T-helper 1 cell treated with Interleukin-12 subunit alpha and Interleukin-12 subunit beta and Interleukin-4 antibody, amounts not matched to agents 30 μg/mL and 1 μg/mL, for 36 hours (primary cell): Measurements from ENCODE around the gene IGF1R.
A peak's percentile ranks its signal among the peaks of the same experiment; 100 is the strongest.

Source experiments
- H3K27ac Mint-ChIP-seq: one replicate; pipeline ENCODE4 v1.8.0; 2021; ENCODE audit warnings: mild to moderate bottlenecking, mixed read lengths
- H3K27me3 Mint-ChIP-seq: one replicate; pipeline ENCODE4 v1.8.0; 2021; ENCODE audit warnings: low read depth, mixed read lengths
- H3K36me3 Mint-ChIP-seq: one replicate; pipeline ENCODE4 v1.8.0; 2021; ENCODE audit warnings: low read depth, mixed read lengths
- H3K4me1 Mint-ChIP-seq: one replicate; pipeline ENCODE4 v1.8.0; 2021; ENCODE audit warnings: low read depth, mixed read lengths
- H3K4me3 Mint-ChIP-seq: one replicate; pipeline ENCODE4 v1.8.0; 2021; ENCODE audit warnings: mild to moderate bottlenecking, moderate library complexity, mixed read lengths
- H3K9me3 Mint-ChIP-seq: one replicate; pipeline ENCODE4 v1.8.0; 2021; ENCODE audit warnings: mixed read lengths

Gene IGF1R

DNA sequence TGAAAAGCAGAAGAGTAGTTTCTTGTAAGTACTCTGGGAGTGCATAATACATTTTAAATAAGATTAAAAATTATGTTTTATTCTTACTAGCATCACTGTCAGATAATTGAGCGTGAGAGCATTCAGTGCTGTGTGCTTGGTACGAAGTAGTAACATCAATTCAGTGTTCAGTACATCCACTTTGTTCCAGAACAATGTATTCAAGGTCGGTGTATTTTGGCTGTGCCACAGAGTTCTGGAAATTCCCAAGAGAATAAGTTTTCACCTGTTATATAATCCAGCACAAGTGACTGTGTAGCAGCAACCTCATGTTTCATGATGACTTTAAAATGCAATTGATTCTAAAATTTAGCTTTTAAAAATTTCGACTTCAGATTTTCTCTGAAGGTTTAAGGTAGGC is 130.6 kb downstream of the IGF1R start:
- Mint-ChIP-seq H3K27ac (no peak overlapping the region), H3K4me3 (no peak overlapping the region), H3K36me3 (no peaks in the 10 kb centered on the region), H3K9me3 (no peaks in the 10 kb centered on the region), H3K4me1 (peaks cover 23% of the 10 kb centered on the region), H3K27me3 (peaks cover 3% of the 10 kb centered on the region)

- no peaks in the 10 kb centered on the region for H3K9me3 Mint-ChIP-seq
- H3K27ac Mint-ChIP-seq = no peak overlapping the region
- H3K4me3 Mint-ChIP-seq = peak overlapping the region; percentile 39
- H3K36me3 Mint-ChIP-seq = no peaks in the 10 kb centered on the region
- H3K27me3 Mint-ChIP-seq = peaks cover 3% of the 10 kb centered on the region
- peaks cover 23% of the 10 kb centered on the region for H3K4me1 Mint-ChIP-seq
Measured at GRCh38 chr15:98779463-98780071, 131.2 kb downstream of the IGF1R start.

DNA sequence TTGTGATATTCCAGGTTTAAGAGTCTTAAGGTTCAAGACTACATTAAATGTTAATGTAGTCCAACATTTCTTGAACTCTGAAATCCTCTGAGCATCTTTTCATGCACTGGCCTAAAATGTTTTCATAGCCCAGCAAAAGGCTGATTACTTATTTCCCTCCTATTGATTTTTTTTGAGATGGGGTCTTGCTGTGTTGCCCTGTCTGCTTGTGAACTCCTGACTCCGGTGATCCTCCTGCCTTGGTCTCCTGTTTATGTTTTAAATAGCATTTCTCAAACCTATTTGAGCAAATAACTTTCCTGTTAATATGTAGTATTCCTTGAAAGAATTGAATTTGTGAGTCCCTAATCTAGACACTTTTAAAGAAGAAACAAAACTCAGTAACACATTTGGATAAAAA is 133.5 kb downstream of the IGF1R start:
- Mint-ChIP-seq H3K27ac (no peak overlapping the region), H3K4me3 (no peak overlapping the region), H3K9me3 (no peaks in the 10 kb centered on the region), H3K27me3 (peaks cover 3% of the 10 kb centered on the region), H3K36me3 (no peaks in the 10 kb centered on the region), H3K4me1 (peaks cover 22% of the 10 kb centered on the region)

- Mint-ChIP-seq H3K27me3 (peaks cover 3% of the 10 kb centered on the region), H3K4me3 (no peak overlapping the region), H3K27ac (no peak overlapping the region), H3K36me3 (no peaks in the 10 kb centered on the region), H3K4me1 (peaks cover 23% of the 10 kb centered on the region), H3K9me3 (no peaks in the 10 kb centered on the region)
Measured at GRCh38 chr15:98782801-98783200, 134.5 kb downstream of the IGF1R start.

DNA sequence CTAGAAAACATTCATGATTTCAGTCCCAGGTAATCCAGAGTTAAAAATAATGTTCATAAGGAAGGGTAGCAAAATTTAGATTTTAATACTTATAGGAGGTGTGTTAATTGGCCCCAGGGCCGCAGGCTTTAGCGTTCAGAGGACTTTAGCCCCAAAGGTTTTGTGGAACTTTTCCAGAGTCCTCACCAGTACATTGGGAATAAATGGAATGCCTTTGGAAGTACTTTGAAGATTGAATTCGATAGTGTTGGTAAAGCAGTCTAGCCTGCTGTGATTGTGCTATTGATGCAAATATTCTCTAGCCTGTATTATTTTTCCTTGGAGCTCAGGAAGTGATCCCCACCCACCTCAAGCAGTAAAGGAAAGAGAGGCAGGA is 137.1 kb downstream of the IGF1R start:
- Mint-ChIP-seq H3K4me1 (peaks cover 18% of the 10 kb centered on the region), H3K27ac (no peak overlapping the region), H3K4me3 (no peak overlapping the region), H3K27me3 (peaks cover 3% of the 10 kb centered on the region), H3K9me3 (no peaks in the 10 kb centered on the region), H3K36me3 (no peaks in the 10 kb centered on the region)

DNA sequence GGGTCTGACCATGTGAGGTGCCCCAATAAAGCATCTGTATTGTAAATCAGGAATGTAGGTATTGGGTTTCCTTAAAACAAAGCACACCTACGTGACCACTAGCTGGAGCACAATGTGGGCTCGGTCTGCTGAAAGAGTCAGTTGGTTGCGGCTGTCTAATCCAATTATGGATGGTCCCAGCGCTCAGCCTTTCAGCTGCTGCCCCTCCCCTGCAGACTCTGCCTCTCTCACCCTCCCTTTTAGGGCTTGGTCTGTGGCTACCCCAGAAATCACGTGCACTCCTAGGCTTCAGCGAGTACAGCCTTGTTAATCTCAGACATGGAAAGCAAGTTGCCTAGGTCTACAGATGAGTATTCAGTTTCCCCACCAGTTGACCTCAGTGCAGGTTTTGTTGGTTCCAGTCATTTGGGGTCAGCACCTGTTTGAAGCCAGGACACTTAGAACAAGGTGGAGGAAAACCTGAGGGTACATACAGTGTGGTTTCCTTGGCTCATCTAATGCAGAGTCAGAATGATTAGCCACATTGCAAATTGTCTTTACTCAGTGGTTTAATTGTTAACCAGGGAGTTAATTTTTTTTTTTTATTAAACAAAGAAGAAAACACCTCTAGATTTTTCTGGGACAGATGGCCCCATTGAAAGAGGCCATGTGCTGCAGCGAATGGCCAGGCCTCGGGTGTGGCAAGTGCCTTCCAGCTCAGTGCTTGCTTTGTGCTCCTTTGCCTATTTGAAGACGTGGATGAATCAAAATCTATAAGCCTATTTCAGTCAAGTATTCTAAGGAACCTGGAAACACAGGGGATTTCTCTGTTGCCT is 137.7 kb downstream of the IGF1R start:
- no peak overlapping the region for H3K27ac Mint-ChIP-seq
- peaks cover 18% of the 10 kb centered on the region for H3K4me1 Mint-ChIP-seq
- H3K36me3 Mint-ChIP-seq = no peaks in the 10 kb centered on the region
- peaks cover 3% of the 10 kb centered on the region for H3K27me3 Mint-ChIP-seq
- no peak overlapping the region for H3K4me3 Mint-ChIP-seq
- no peaks in the 10 kb centered on the region for H3K9me3 Mint-ChIP-seq

DNA sequence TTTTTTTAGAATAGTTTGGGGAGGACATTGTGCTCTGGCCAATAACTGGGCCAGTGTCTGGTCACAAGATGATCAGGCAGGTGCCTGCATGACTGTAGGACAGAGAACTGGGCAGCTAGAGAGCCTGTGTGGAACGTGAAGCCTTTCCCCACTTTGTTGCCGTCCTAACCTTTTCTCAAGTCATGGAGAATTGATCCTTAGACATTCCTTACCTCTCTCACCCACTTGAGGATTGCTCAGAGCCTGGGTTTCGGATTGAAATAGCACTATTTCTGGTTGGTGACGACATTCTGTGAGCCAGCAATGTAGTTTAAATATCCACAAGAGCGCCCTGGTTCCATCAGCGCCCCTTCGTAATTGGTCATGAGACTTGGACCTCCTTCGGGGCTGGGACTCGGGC is 138.4 kb downstream of the IGF1R start:
- Mint-ChIP-seq H3K4me3 (no peak overlapping the region), H3K4me1 (peaks cover 18% of the 10 kb centered on the region)

GRCh38 chr15:98787194-98787593 is 138.9 kb downstream of the IGF1R start:
- H3K9me3 Mint-ChIP-seq = no peaks in the 10 kb centered on the region
- H3K36me3 Mint-ChIP-seq = no peaks in the 10 kb centered on the region
- H3K4me1 Mint-ChIP-seq = peaks cover 18% of the 10 kb centered on the region
- H3K27me3 Mint-ChIP-seq = no peaks in the 10 kb centered on the region
- H3K4me3 Mint-ChIP-seq = no peak overlapping the region
- no peak overlapping the region for H3K27ac Mint-ChIP-seq

More for the DNA sequence above, 138.4 kb downstream of the IGF1R start:
- no peaks in the 10 kb centered on the region for H3K9me3 Mint-ChIP-seq
- H3K36me3 Mint-ChIP-seq = no peaks in the 10 kb centered on the region
- H3K27me3 Mint-ChIP-seq = peaks cover 3% of the 10 kb centered on the region
- no peak overlapping the region for H3K27ac Mint-ChIP-seq

DNA sequence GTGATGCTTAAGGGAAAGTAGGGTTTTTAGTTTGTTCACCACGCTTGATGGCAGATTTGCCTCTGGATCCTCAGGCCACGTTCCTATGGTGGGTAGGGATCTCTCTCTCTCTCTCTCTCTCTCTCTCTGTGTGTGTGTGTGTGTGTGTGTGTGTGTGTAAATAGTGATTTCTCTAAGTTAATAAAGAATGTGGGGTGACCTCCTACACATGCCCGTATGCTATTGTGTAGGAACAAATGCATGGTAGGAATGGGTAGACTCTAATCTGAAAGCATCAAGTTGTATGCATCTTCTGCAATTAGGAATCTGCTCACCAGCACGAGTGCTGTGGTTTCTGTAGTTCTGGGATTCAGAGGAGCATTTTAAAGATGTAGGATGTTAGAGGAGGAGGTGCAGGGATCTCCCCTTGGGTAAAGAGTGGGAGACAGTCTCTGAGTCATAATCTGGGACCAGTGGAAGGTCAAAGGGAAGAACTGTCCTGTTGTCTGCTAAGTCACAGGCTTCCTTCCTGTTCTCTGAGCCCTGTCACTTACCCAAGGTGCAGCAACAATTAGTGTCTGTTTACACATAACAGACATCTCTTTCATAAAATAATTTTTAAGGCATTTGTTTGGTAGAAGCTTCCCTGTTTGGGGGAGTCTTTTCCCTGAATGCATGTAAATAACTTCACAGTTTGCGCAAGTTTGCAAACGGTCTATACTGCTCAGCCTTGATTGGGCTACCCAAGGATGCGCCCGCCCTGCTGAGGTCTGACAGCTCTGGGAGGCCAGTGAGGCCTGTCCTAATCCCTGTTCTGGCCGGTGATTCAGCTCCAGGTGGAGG is 139.8 kb downstream of the IGF1R start:
- H3K9me3 Mint-ChIP-seq = no peaks in the 10 kb centered on the region
- no peaks in the 10 kb centered on the region for H3K36me3 Mint-ChIP-seq
- H3K27ac Mint-ChIP-seq = no peak overlapping the region
- H3K27me3 Mint-ChIP-seq = no peaks in the 10 kb centered on the region
- H3K4me1 Mint-ChIP-seq = peaks cover 20% of the 10 kb centered on the region
- no peak overlapping the region for H3K4me3 Mint-ChIP-seq

GRCh38 chr15:98789020-98789419 is 140.7 kb downstream of the IGF1R start:
- H3K27me3 Mint-ChIP-seq = no peaks in the 10 kb centered on the region
- no peaks in the 10 kb centered on the region for H3K9me3 Mint-ChIP-seq
- no peaks in the 10 kb centered on the region for H3K36me3 Mint-ChIP-seq
- peaks cover 20% of the 10 kb centered on the region for H3K4me1 Mint-ChIP-seq
- no peak overlapping the region for H3K4me3 Mint-ChIP-seq
- no peak overlapping the region for H3K27ac Mint-ChIP-seq

DNA sequence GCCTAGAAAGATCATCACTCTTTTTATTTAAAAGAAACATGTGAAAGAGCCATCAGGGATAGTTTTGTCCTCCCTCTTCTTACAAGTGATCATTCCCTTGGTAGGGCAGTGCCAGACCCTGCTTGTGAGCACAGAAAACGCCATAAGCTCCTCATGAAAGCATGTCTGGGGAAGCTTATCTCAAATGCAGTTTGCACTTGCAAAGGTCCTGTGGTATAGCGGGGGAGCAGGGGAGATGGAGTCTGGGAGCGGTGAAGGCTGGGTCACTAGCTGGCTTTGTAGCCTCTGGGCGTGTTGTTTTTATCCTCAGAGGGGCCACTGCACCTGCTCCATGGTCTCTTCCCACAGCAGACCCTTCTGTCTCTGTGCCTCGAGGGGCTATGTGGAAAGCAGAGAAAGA is 141.9 kb downstream of the IGF1R start:
- no peaks in the 10 kb centered on the region for H3K27me3 Mint-ChIP-seq
- no peak overlapping the region for H3K27ac Mint-ChIP-seq
- no peaks in the 10 kb centered on the region for H3K36me3 Mint-ChIP-seq
- H3K9me3 Mint-ChIP-seq = no peaks in the 10 kb centered on the region
- H3K4me3 Mint-ChIP-seq = no peak overlapping the region
- peaks cover 18% of the 10 kb centered on the region for H3K4me1 Mint-ChIP-seq

GRCh38 chr15:98791046-98791701 is 142.8 kb downstream of the IGF1R start:
- Mint-ChIP-seq H3K36me3 (no peaks in the 10 kb centered on the region), H3K27me3 (no peaks in the 10 kb centered on the region), H3K27ac (no peak overlapping the region), H3K4me3 (no peak overlapping the region), H3K9me3 (no peaks in the 10 kb centered on the region), H3K4me1 (peaks cover 18% of the 10 kb centered on the region)

DNA sequence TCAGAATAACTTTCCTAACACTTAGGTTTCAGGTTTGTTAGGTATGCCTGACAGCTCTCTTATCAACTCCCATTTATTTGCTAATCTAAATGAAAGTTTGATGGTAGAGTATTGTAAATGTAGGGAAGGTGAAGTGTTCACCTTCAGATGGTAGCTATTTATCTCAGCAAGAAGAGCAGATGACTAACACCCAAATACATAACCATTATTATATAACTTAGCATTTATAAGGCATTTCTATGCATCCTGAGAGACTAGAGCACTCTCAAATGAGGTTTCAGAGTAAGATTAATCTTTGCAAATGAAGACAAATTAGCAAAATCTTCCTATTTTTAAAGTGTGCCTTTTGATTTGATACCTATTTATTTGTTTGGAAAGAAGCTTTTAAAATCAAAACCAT is 143.8 kb downstream of the IGF1R start:
- Mint-ChIP-seq H3K27me3 (no peaks in the 10 kb centered on the region), H3K9me3 (no peaks in the 10 kb centered on the region), H3K36me3 (no peaks in the 10 kb centered on the region), H3K4me3 (no peak overlapping the region), H3K4me1 (peaks cover 12% of the 10 kb centered on the region), H3K27ac (no peak overlapping the region)

DNA sequence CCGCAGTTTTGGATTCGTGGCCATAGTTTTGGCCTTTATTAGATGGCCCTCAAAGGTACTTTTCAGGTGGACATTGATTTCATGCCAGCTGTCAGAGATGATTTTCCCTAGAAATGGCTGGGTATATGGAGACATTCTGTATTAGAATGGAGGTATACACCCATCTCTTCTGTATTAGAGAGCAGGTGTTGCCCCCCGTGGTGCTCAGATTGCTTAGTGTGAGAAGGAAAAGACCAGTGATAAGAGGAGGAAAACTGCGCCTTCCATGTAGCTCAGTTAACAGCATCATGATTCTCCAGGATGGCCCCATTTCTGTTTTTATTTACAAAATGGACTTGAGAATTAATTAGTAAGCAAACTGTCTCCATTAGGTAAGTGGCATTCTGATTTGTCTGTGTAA is 145.9 kb downstream of the IGF1R start:
- peaks cover 2% of the 10 kb centered on the region for H3K4me1 Mint-ChIP-seq

More for the DNA sequence above, 145.9 kb downstream of the IGF1R start:
- Mint-ChIP-seq H3K4me3 (no peak overlapping the region), H3K9me3 (no peaks in the 10 kb centered on the region), H3K27me3 (no peaks in the 10 kb centered on the region), H3K36me3 (no peaks in the 10 kb centered on the region), H3K27ac (no peak overlapping the region)
